Left colon (tissue), 2 donors: ENCODE results near the gene CDIPT. TPM values are rescaled to one million over a fixed set of nuclear protein-coding genes. Genes with fewer than 3 reads are reported as not detected.
"Not testable (repeated sequence)": the region's sequence is repeated elsewhere in the genome, so short reads cannot be mapped to it uniquely, and the experiment has no call there.

Experiments used
- ATAC-seq: fragments of 200-7000 bp; cut with Tn5 transposase; one replicate; pipeline ENCODE4 v1.9.1; 2020; ENCODE audit warnings: mild to moderate bottlenecking, moderate library complexity
- DNase-seq, 2 donors: peaks; one replicate each; pipeline ENCODE4 v3.0.0-alpha.2; 2020
- intact Hi-C, 2 donors: fragments of 100-400 bp; cut with DNase I in 1 of 2; cut with micrococcal nuclease in 1 of 2; formaldehyde crosslinking; loops; one replicate each; pipeline versions ENCODE4 v1.11.2 to v1.14.0; 2022; cut with DNase I, micrococcal nuclease
- long read RNA-seq: library from polyadenylated mRNA; unstranded; transcript quantifications from one replicate; pipeline ENCODE4 v2.0.0, GENCODE V29; 2021
- total RNA-seq, 2 donors: library from RNA; stranded (reverse); fragmentation: NEBNext Ultra II Directional; extraction: Animal tissue kit (Norgen Biotek cat#: 25700); gene quantifications; one replicate each; pipeline ENCODE4 v1.2.1, GENCODE V29; 2021
- donor health status: DM: no; HTN: no; CAD: no.
- donor health status: DM: yes; HTN: yes; CAD: no.

The CDIPT gene
- total RNA-seq, result 10 to 100 TPM; 62.9 to 85.3 TPM
- long read RNA-seq, transcript CDIPT-201 (6 exons, 2,353 nt), result major isoform, 123 of 154 reads
- long read RNA-seq, partial matches to known transcripts, result 15 of 154 reads
- long read RNA-seq, other reads (novel, unspliced or antisense), result 8 of 154 reads

DNA sequence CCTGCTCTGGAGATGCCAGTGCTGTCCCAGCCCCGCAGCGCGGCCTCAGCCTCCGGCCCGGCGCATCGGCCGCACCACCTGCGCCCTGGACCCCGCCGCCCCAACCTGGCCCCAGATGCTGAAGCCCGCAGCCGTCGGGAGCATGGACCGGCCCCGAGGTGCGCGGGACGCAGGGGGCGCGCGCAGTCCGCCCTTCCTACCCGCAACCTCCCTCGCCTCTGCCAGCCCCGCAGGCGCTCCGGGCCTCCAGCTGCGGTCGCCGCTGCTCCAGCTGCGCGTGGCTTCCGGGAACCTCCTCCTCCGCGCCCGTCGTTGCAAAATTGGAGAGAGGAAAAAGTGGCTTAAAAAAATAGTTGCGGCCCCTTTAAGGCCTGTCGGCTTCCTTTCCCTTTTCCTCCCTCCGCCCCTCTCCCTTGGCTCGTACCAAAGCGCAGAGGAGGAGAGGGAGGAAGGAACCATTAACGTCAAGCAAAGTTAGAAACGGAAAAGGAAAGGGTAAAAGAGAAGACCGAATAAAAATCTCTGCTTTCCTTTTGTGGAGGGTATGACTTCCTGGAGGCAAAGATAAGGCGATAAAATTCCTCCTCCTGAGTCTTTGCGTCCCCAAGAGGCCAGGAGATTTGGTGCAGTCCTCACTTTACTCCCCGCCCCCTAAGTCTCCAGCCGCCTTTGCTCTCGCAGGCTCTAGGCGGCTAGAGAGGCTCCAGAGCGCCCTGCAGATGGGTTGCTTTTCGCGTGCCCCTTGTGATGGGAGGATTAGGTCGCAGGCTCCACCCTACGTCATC is at the start of gene CDIPT:
Gene CDIPT (minus strand): TSS at position 343 of the 785 bp plus-strand sequence. CDS start 369 bp downstream, outside the sequence.
- peak; percentile 93 for ATAC-seq
- intact Hi-C loops, result loop anchor here in 1 of 2 donors (10.0 kb wide), 1 partner anchor 62 kb away; the partner anchor contains the start of gene KCTD13

DNA sequence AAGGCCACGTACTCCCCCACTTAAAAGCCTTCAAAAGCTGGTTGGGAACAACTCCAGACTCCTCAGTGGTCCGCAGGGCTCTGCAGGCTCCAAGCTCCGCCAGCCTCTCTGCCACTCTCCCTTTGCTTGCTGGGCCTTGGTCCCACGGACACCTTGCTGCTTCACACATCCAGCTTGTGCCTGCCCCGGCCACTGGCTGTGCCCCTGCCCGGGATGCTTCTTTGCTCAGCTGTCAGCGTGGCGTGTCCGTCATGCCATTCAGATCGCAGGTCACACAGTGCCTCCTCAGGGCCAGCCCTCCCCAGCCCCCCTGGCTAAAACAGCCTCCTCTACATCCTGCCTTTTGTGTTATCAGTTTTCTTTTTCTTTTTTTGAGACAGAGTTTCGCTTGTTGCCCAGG is 49.1 kb upstream of the CDIPT start:
- no peak for DNase-seq
- peak; percentile 19 for ATAC-seq
- intact Hi-C loops, result no loop called here

More for the DNA sequence above, at the start of gene CDIPT:
- DNase-seq, result peak; percentile 93 to 96

DNA sequence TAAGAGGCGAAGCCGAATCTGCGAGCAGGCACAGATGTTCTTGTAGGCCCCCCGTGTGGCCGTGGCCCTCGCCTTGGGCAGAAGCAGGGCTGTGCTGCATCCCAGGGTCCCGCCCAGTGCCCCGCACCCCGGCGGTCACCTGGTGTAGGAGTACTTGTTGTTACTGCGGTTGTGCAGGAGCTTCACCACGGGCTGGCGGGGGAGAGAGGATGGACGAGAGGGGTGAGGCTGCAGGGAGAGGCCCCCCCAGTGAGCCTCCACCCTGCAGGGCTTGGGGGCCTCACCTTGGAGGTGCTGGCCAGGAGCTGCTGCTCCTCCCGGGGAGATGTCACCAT is 48.6 kb upstream of the CDIPT start:
- intact Hi-C loops, result no loop called here
- DNase-seq (no peak), ATAC-seq (peak; percentile 19)

DNA sequence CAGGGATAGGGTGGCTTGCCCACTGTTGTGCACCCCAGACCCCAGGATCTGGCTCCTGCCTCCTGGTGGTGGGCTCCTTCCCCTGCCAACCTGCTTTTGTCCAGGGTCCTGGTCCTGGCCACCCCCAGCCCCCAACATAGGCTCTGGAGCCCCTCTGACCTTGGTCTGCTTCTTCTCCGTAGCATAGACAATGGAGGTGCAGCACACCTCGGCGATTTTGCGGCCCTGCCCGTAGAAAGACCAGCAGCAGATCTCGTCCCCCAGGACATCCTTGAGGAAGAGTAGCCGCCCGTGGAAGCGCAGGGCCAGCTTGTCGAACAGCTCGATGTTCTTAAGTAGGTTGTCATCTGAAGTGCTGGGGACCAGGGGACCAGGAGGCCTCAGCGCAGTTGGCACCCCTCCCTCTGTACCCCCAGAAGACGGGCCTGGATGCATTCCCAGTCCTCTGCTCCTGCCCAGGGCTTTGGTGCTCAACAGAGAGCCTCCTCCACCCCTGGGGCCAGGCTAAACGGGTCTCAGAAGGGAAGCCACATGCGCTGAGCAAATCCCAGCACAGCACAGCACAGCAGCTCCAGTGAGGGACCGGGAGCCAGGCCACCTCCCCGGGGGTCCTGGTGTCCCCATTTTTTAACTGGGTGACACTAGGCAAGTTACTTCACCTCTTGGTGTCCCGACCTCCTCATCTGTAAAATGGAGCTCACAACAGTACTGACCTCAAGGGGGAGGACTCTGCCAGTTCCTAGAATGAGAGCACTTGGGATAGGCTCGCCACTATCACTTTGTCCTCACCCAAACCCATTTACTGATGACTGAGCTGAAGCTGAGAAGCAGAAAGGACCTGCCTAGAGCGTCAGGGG is 48.0 kb upstream of the CDIPT start:
- peak; percentile 20 for ATAC-seq

DNA sequence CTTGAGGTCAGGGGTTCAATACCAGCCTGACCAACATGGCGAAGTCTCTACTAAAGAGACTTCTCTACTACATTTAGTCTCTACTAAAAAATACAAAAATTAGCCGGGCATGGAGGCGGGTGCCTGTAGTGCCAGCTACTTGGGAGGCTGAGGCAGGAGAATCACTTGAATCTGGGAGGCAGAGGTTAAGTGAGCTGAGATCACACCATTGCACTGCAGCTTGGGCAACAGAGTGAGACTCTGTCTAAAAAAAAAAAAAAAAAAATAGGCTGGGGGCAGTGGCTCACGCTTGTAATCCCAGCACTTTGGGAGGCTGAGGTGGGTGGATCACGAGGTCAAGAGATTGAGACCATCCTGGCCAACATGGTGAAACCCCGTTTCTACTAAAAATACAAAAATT is 46.8 kb upstream of the CDIPT start:
- DNase-seq, intact Hi-C loops, ATAC-seq: not testable (repeated sequence)

More for the DNA sequence above, 48.0 kb upstream of the CDIPT start:
- no peak for DNase-seq
- intact Hi-C loops, result no loop called here

GRCh38 chr16:29909391-29909790 is 46.4 kb upstream of the CDIPT start:
- ATAC-seq, result no peak
- no peak for DNase-seq

GRCh38 chr16:29908719-29909220 is 45.7 kb upstream of the CDIPT start:
- intact Hi-C loops, result no loop called here
- no peak for ATAC-seq
- DNase-seq, result no peak

More at GRCh38 chr16:29909391-29909790, 46.4 kb upstream of the CDIPT start:
- intact Hi-C loops, result no loop called here

GRCh38 chr16:29907973-29908372 is 44.9 kb upstream of the CDIPT start:
- intact Hi-C loops, result no loop called here
- no peak for DNase-seq
- no peak for ATAC-seq

GRCh38 chr16:29906520-29907244 is 43.7 kb upstream of the CDIPT start:
- intact Hi-C loops, result no loop called here
- no peak for ATAC-seq
- DNase-seq, result no peak

GRCh38 chr16:29905668-29906067 is 42.6 kb upstream of the CDIPT start:
- no peak for DNase-seq
- intact Hi-C loops, result no loop called here
- no peak for ATAC-seq

DNA sequence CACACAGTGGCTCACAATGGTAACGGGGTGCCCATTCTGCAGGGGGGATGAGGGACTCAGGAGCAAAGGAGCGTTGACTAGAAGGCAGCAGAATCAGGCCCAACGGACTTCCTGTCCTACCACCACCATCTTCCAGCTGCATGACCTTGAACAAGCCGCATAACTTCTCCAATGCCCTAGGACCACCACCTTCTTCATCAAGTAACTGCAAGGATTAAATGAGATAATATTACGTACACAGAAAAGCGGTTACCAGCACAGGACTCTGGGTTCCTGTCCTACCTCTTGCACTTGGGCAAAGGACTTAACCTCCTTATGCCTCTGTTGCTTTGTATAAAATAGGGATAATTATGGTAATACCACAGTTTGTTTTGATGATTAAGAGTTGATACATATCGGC is 41.9 kb upstream of the CDIPT start:
- DNase-seq (no peak), ATAC-seq (no peak)
- intact Hi-C loops, result no loop called here

GRCh38 chr16:29903590-29903989 is 40.6 kb upstream of the CDIPT start:
- DNase-seq (no peak), ATAC-seq (no peak)
- intact Hi-C loops, result no loop called here

DNA sequence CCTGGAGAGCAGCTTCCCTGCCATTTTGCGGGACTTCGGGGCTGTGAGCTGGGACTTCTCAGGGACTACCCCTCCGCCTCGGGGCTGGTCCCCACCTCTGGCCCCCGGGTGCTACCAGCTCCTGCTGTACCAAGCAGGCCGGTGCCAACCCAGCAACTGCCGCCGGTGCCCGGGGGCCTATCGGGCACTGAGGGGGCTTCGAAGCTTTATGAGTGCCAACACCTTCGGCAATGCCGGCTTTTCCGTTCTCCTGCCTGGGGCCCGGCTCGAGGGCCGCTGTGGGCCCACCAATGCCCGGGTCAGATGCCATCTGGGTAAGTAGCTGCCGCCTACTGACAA is 38.5 kb upstream of the CDIPT start:
- intact Hi-C loops, result no loop called here
- ATAC-seq, result no peak
- no peak for DNase-seq

GRCh38 chr16:29900888-29901606 is 38.0 kb upstream of the CDIPT start:
- intact Hi-C loops, result no loop called here
- ATAC-seq (no peak), DNase-seq (no peak)

GRCh38 chr16:29900102-29900887 is 37.3 kb upstream of the CDIPT start, which contains the start of gene ASPHD1:
TSS of gene ASPHD1 (plus strand) at chr16:29900488. CDS start at chr16:29900972, 484 bp downstream.
- ATAC-seq (peak; percentile 76), DNase-seq (peak; percentile 54 to 74)
- intact Hi-C loops, result no loop called here

DNA sequence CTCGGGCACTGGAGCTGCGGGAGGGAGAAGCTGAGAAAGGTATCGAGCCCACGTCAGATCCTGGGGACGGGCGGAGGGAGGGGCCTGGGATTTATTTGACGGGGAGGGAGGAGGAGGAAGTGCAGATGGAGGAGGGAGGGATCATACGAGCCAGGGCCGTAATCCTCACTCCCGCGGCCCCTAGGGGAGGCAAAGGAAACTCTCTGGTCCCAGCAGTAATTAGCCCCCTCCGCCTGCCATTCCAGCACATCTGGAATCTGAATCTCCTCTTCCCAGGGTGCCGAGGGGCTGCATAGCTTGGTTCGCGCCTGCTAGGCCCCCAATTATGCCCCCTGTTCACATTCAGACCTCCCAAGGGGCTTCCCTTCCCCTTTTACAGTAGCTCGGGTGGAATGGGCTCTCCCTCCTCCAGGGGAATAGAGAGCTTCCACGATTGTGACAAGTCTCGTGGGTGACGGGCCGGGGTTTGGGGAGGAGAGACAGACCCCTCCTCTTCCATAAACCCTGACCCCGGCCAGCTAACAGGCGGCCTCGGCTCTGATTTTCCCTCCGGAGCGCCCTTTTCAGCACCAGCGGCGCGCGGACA is 36.6 kb upstream of the CDIPT start, which contains the start of gene SEZ6L2:
Gene SEZ6L2 (minus strand): TSS at position 35 of the 586 bp plus-strand sequence. CDS start 531 bp downstream, outside the sequence.
- ATAC-seq, result peak; percentile 94
- intact Hi-C loops, result no loop called here
- DNase-seq, result peak; percentile 86 to 90
